GM21576 (cell line): ENCODE results near the gene TMEM51.

Experiments
- ATAC-seq: cut with Tn5 transposase; IDR thresholded peaks from one replicate; pipeline ENCODE4 v1.9.1; 2021; ENCODE audit warnings: mild to moderate bottlenecking, moderate library complexity; ENCODE audit not compliant: unreplicated experiment

The TMEM51 gene

GRCh38 chr1:15153184-15153841 lies at the start of gene TMEM51:
Gene TMEM51 (plus strand): TSS chr1:15153747. CDS start chr1:15215088, 61,341 bp downstream.
- ATAC-seq, result no peak

GRCh38 chr1:15103906-15104305 lies 49.6 kb upstream of the TMEM51 start:
- no peak for ATAC-seq

GRCh38 chr1:15104768-15105167 lies 48.8 kb upstream of the TMEM51 start:
- no peak for ATAC-seq

GRCh38 chr1:15106608-15107007 lies 46.9 kb upstream of the TMEM51 start:
- no peak for ATAC-seq

- ATAC-seq, result no peak
Measured at GRCh38 chr1:15107058-15107687, 46.4 kb upstream of the TMEM51 start.

GRCh38 chr1:15107911-15108310 lies 45.6 kb upstream of the TMEM51 start:
- ATAC-seq, result no peak

GRCh38 chr1:15110128-15110866 lies 43.2 kb upstream of the TMEM51 start:
- ATAC-seq, result no peak

- no peak for ATAC-seq
Measured at GRCh38 chr1:15110867-15111230, 42.7 kb upstream of the TMEM51 start.

GRCh38 chr1:15113146-15113545 lies 40.4 kb upstream of the TMEM51 start:
- no peak for ATAC-seq

- ATAC-seq, result no peak
Measured at GRCh38 chr1:15114884-15115283, 38.7 kb upstream of the TMEM51 start.

- ATAC-seq, result no peak
Measured at GRCh38 chr1:15115542-15116330, 37.8 kb upstream of the TMEM51 start.

GRCh38 chr1:15116966-15117365 lies 36.6 kb upstream of the TMEM51 start:
- ATAC-seq, result no peak

- ATAC-seq, result no peak
Measured at GRCh38 chr1:15117671-15118325, 35.7 kb upstream of the TMEM51 start.

GRCh38 chr1:15118579-15118978 lies 35.0 kb upstream of the TMEM51 start:
- ATAC-seq, result no peak

GRCh38 chr1:15120251-15120945 lies 33.1 kb upstream of the TMEM51 start:
- no peak for ATAC-seq

GRCh38 chr1:15122331-15122730 lies 31.2 kb upstream of the TMEM51 start:
- ATAC-seq, result no peak

- no peak for ATAC-seq
Measured at GRCh38 chr1:15123270-15123669, 30.3 kb upstream of the TMEM51 start.

- no peak for ATAC-seq
Measured at GRCh38 chr1:15123925-15124324, 29.6 kb upstream of the TMEM51 start.

GRCh38 chr1:15124362-15125100 lies 29.0 kb upstream of the TMEM51 start:
- ATAC-seq, result no peak
